ENCODE data around the gene LRRN4. TPM values are rescaled to one million over a fixed set of nuclear protein-coding genes. Genes with fewer than 3 reads are reported as not detected.

Gene LRRN4
- total RNA-seq, 2 experiments from 2014 or later = 0.08 to 0.17 TPM

DNA sequence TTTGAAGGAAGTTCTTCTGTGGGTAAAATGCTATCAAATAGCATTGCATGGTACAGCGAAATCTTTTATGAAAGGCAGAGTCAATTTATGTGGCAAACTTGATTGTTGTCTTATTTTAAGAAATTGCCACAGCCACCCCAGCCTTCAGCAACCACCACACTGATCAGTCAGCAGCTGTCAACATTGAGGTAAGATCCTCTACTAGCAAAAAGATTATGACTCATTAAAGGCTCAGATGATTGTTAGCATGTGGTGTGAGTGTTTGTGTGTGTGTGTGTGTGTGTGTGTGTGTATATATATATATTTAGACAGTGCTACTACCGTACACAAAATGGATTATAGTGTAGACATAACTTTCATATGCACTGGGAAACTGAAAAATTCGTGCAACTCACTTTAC lies 27.8 kb downstream of the LRRN4 start:
- Mint-ChIP-seq H3K4me1 (ENCODE audit: low read depth) (peaks cover 51% of the 10 kb centered on the region), H3K4me3 (no peak overlapping the region), H3K36me3 (ENCODE audit: low read depth) (peaks cover 59% of the 10 kb centered on the region), H3K9me3 (no peaks in the 10 kb centered on the region), H3K27ac (peak overlapping the region; percentile 52), H3K27me3 (no peaks in the 10 kb centered on the region)
- H3K4me1 ChIP-seq (ENCODE audit: insufficient read depth, low read length) = peaks cover 4% of the 10 kb centered on the region
- no peaks in the 10 kb centered on the region for H3K9me3 ChIP-seq (ENCODE audit: control insufficient read depth in 1 of 2, insufficient read depth in 1 of 2, low read length in 2 of 2)
- ChIA-PET CTCF (no interaction called here), POLR2A (no interaction called here)
- no peak for DNase-seq
- peaks cover 30% of the 10 kb centered on the region for H3K36me3 ChIP-seq (ENCODE audit: insufficient read depth, low read length)
- TF ChIP-seq, protein P1, sequence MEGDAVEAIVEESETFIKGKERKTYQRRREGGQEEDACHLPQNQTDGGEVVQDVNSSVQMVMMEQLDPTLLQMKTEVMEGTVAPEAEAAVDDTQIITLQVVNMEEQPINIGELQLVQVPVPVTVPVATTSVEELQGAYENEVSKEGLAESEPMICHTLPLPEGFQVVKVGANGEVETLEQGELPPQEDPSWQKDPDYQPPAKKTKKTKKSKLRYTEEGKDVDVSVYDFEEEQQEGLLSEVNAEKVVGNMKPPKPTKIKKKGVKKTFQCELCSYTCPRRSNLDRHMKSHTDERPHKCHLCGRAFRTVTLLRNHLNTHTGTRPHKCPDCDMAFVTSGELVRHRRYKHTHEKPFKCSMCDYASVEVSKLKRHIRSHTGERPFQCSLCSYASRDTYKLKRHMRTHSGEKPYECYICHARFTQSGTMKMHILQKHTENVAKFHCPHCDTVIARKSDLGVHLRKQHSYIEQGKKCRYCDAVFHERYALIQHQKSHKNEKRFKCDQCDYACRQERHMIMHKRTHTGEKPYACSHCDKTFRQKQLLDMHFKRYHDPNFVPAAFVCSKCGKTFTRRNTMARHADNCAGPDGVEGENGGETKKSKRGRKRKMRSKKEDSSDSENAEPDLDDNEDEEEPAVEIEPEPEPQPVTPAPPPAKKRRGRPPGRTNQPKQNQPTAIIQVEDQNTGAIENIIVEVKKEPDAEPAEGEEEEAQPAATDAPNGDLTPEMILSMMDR (IDR thresholded peaks at IDR 0.05) = no peak
- no peak overlapping the region for H3K27ac ChIP-seq (ENCODE audit: low read depth in 1 of 2, low read length in 2 of 2)
- H3K4me3 ChIP-seq (ENCODE audit: low read length) = no peak overlapping the region
- no peaks in the 10 kb centered on the region for H3K27me3 ChIP-seq (ENCODE audit: control insufficient read depth in 1 of 2, insufficient read depth in 2 of 2, low read length in 2 of 2)
- peak; percentile 57 for ATAC-seq (ENCODE audit: poor library complexity)
- intact Hi-C loops (cut with DNase I, micrococcal nuclease) = no loop called here

DNA sequence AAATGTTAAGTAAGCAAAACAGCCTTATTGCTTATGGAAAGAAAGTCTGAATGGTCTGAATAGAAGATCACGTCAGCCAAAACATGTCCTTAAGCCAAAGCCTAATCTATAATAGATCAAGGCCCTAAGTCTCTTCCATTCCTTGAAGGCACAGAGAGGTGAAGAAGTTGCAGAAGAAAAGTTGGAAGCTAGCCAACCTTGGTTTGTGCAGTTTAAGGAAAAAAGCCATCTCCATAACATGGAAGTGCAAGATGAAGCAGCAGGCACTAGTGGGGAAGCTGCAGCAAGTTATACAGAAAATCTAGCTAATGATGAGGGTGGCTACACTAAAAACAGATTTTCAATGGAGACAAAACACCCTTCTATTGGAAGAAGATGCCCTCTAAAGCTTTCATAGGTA lies 29.1 kb downstream of the LRRN4 start:
- H3K27ac ChIP-seq (ENCODE audit: low read depth in 1 of 2, low read length in 2 of 2) = no peak overlapping the region
- ATAC-seq (ENCODE audit: poor library complexity) (no peak), DNase-seq (no peak)
- Mint-ChIP-seq H3K4me1 (ENCODE audit: low read depth) (peaks cover 40% of the 10 kb centered on the region), H3K27me3 (no peaks in the 10 kb centered on the region), H3K27ac (peak overlapping the region; percentile 10), H3K36me3 (ENCODE audit: low read depth) (peaks cover 62% of the 10 kb centered on the region), H3K4me3 (no peak overlapping the region), H3K9me3 (no peaks in the 10 kb centered on the region)
- POLR2A ChIA-PET = interaction anchor here (0.6 kb wide), 1 partner anchor 1261 kb away, joined by 3 read pairs; no protein-coding TSS in a partner anchor
- H3K36me3 ChIP-seq (ENCODE audit: insufficient read depth, low read length) = peaks cover 30% of the 10 kb centered on the region
- H3K4me1 ChIP-seq (ENCODE audit: insufficient read depth, low read length) = no peaks in the 10 kb centered on the region
- TF ChIP-seq, protein P1 (IDR thresholded peaks at IDR 0.05) = no peak
- H3K4me3 ChIP-seq (ENCODE audit: low read length) = no peak overlapping the region
- no peaks in the 10 kb centered on the region for H3K9me3 ChIP-seq (ENCODE audit: control insufficient read depth in 1 of 2, insufficient read depth in 1 of 2, low read length in 2 of 2)
- H3K27me3 ChIP-seq (ENCODE audit: control insufficient read depth in 1 of 2, insufficient read depth in 2 of 2, low read length in 2 of 2) = no peaks in the 10 kb centered on the region
- intact Hi-C loops (cut with DNase I, micrococcal nuclease) = no loop called here
- CTCF ChIA-PET = no interaction called here

- Mint-ChIP-seq H3K27me3 (no peaks in the 10 kb centered on the region), H3K4me3 (no peak overlapping the region), H3K4me1 (ENCODE audit: low read depth) (peaks cover 53% of the 10 kb centered on the region), H3K36me3 (ENCODE audit: low read depth) (peaks cover 78% of the 10 kb centered on the region), H3K9me3 (no peaks in the 10 kb centered on the region), H3K27ac (no peak overlapping the region)
- no peak overlapping the region for H3K27ac ChIP-seq (ENCODE audit: low read depth in 1 of 2, low read length in 2 of 2)
- TF ChIP-seq, protein P1 (IDR thresholded peaks at IDR 0.05) = no peak
- H3K36me3 ChIP-seq (ENCODE audit: insufficient read depth, low read length) = peaks cover 30% of the 10 kb centered on the region
- CTCF ChIA-PET = no interaction called here
- no peaks in the 10 kb centered on the region for H3K4me1 ChIP-seq (ENCODE audit: insufficient read depth, low read length)
- POLR2A ChIA-PET = no interaction called here
- ATAC-seq (ENCODE audit: poor library complexity) (no peak), DNase-seq (no peak)
- no peaks in the 10 kb centered on the region for H3K9me3 ChIP-seq (ENCODE audit: control insufficient read depth in 1 of 2, insufficient read depth in 1 of 2, low read length in 2 of 2)
- no peaks in the 10 kb centered on the region for H3K27me3 ChIP-seq (ENCODE audit: control insufficient read depth in 1 of 2, insufficient read depth in 2 of 2, low read length in 2 of 2)
- intact Hi-C loops (cut with DNase I, micrococcal nuclease) = no loop called here
- H3K4me3 ChIP-seq (ENCODE audit: low read length) = no peak overlapping the region
Measured at GRCh38 chr20:6017880-6018279, 36.0 kb downstream of the LRRN4 start.
